Measurements from ENCODE around the gene SPATC1L. TPM values are rescaled to one million over a fixed set of nuclear protein-coding genes. Genes with fewer than 3 reads are reported as not detected.
A peak's percentile ranks its signal among the peaks of the same experiment; 100 is the strongest.

The SPATC1L gene
- total and polyA plus RNA-seq, 2 of the 8 experiments (the other 6 are each of a cell fraction or from before 2014, with no cell fraction given), result 24.9 to 50.0 TPM

DNA sequence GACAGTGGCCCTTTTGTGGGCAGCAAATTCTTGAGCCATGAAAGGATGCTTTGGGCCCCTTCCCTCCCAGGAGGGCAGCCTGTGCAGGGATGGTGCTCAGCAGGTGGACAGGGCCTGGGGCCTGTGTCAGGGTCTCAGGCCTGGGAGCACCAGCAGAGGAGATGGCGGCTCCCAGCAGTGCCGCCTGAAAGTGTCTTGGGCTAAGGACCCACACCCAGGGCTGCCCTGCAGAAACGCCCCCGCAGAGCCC lies 52.7 kb downstream of the SPATC1L start:
- Histone ChIP-seq H3K14ac (ENCODE audit: insufficient read length) (no peak overlapping the region), H3K36me3 (ENCODE audit: control insufficient read depth in 2 of 4, insufficient read depth in 4 of 4, low read length in 3 of 4) (peaks cover 0 to 5% (median 3%) of the 10 kb centered on the region in 4 experiments; a peak in 3 of 8 replicates), H3K4ac (replicated peaks; ENCODE audit: insufficient read length, low read depth, low read length) (no peak overlapping the region), H3K4me3 (ENCODE audit: extremely low read depth in 1 of 4, insufficient read depth in 2 of 4, low read depth in 3 of 4, low read length in 4 of 4) (no peak overlapping the region), H2AFZ (ENCODE audit: low read length) (no peak overlapping the region), H3K79me1 (ENCODE audit: low read depth, low read length) (no peaks in the 10 kb centered on the region), H3K27ac (ENCODE audit: low read depth, low read length) (no peak overlapping the region), H4K5ac (ENCODE audit: insufficient read length, low read depth, low read length) (no peak overlapping the region), H2BK20ac (ENCODE audit: low read length) (no peak overlapping the region), H2BK12ac (ENCODE audit: low read depth, low read length) (no peak overlapping the region), H3K4me2 (ENCODE audit: insufficient read depth in 1 of 2, low read depth in 2 of 2, low read length in 2 of 2) (no peak overlapping the region), H2BK5ac (ENCODE audit: low read depth, low read length) (no peak overlapping the region), H4K20me1 (replicated peaks in 1 of 2; ENCODE audit: control insufficient read depth in 1 of 2, insufficient read depth in 2 of 2, low read length in 2 of 2) (peaks cover 0 to 4% of the 10 kb centered on the region in 2 experiments), H2BK15ac (ENCODE audit: low read length) (no peak overlapping the region), H4K8ac (ENCODE audit: extremely low read depth, insufficient read depth, low read length) (peak overlapping the region; percentile 51; the same call in 1 of the 2 replicates), H3K27me3 (replicated peaks in 1 of 4; ENCODE audit: control insufficient read depth in 3 of 4, extremely low read depth in 1 of 4, insufficient read depth in 3 of 4, low read length in 3 of 4) (no peaks in the 10 kb centered on the region), H3K23me2 (ENCODE audit: low read depth, low read length) (peaks cover 4% of the 10 kb centered on the region; the same call in 1 of the 2 replicates), H3K9ac (replicated peaks in 1 of 4; ENCODE audit: extremely low read depth in 1 of 4, low read depth in 3 of 4, low read length in 3 of 4) (no peak overlapping the region), H3K9me3 (ENCODE audit: insufficient read depth in 2 of 2, low read depth in 1 of 2, low read length in 1 of 2) (no peaks in the 10 kb centered on the region; a peak in 1 of 4 replicates), H3K79me2 (ENCODE audit: control insufficient read depth in 1 of 2, insufficient read depth in 2 of 2, low read length in 2 of 2) (no peaks in the 10 kb centered on the region), H2BK120ac (replicated peaks; ENCODE audit: low read depth, low read length) (no peak overlapping the region), H3K23ac (ENCODE audit: insufficient read length) (no peak overlapping the region), H3K56ac (replicated peaks; ENCODE audit: insufficient read length, low read depth, low read length) (no peak overlapping the region), H3K18ac (ENCODE audit: extremely low read depth, low read length) (no peak overlapping the region), H3K4me1 (replicated peaks in 1 of 4; ENCODE audit: control insufficient read depth in 3 of 4, insufficient read depth in 4 of 4, low read length in 3 of 4) (peaks cover 0 to 12% (median 0%) of the 10 kb centered on the region in 4 experiments; a peak in 2 of 7 replicates), H4K91ac (replicated peaks; ENCODE audit: insufficient read length, low read length) (no peak overlapping the region), H2AK5ac (ENCODE audit: low read depth, low read length) (no peak overlapping the region)
- no peak for FAIRE-seq
- WGBS, 2 experiments (ENCODE audit: extremely low coverage in 1 of 2, insufficient coverage in 1 of 2, insufficient read length in 1 of 2, insufficient replicate concordance in 2 of 2, low coverage in 1 of 2, low lambda C conversion rate in 2 of 2, missing lambda C conversion rate in 1 of 2), result 85% methylated on average over 4 of the region's 4 CpGs; no CpG with 5 or more reads in 1 of the 2 experiments
- POLR2A ChIA-PET (ENCODE audit: partially characterized antibody), result no interaction called here
- no peak for DNase-seq (ENCODE audit: low read depth in 1 of 2, low spot score in 2 of 2)
- CTCF ChIA-PET (ENCODE audit: partially characterized antibody), result interaction anchor here (0.5 kb wide), 1 partner anchor 196 kb away, joined by 3 read pairs; no protein-coding TSS in a partner anchor
- TF ChIP-seq, protein P1, sequence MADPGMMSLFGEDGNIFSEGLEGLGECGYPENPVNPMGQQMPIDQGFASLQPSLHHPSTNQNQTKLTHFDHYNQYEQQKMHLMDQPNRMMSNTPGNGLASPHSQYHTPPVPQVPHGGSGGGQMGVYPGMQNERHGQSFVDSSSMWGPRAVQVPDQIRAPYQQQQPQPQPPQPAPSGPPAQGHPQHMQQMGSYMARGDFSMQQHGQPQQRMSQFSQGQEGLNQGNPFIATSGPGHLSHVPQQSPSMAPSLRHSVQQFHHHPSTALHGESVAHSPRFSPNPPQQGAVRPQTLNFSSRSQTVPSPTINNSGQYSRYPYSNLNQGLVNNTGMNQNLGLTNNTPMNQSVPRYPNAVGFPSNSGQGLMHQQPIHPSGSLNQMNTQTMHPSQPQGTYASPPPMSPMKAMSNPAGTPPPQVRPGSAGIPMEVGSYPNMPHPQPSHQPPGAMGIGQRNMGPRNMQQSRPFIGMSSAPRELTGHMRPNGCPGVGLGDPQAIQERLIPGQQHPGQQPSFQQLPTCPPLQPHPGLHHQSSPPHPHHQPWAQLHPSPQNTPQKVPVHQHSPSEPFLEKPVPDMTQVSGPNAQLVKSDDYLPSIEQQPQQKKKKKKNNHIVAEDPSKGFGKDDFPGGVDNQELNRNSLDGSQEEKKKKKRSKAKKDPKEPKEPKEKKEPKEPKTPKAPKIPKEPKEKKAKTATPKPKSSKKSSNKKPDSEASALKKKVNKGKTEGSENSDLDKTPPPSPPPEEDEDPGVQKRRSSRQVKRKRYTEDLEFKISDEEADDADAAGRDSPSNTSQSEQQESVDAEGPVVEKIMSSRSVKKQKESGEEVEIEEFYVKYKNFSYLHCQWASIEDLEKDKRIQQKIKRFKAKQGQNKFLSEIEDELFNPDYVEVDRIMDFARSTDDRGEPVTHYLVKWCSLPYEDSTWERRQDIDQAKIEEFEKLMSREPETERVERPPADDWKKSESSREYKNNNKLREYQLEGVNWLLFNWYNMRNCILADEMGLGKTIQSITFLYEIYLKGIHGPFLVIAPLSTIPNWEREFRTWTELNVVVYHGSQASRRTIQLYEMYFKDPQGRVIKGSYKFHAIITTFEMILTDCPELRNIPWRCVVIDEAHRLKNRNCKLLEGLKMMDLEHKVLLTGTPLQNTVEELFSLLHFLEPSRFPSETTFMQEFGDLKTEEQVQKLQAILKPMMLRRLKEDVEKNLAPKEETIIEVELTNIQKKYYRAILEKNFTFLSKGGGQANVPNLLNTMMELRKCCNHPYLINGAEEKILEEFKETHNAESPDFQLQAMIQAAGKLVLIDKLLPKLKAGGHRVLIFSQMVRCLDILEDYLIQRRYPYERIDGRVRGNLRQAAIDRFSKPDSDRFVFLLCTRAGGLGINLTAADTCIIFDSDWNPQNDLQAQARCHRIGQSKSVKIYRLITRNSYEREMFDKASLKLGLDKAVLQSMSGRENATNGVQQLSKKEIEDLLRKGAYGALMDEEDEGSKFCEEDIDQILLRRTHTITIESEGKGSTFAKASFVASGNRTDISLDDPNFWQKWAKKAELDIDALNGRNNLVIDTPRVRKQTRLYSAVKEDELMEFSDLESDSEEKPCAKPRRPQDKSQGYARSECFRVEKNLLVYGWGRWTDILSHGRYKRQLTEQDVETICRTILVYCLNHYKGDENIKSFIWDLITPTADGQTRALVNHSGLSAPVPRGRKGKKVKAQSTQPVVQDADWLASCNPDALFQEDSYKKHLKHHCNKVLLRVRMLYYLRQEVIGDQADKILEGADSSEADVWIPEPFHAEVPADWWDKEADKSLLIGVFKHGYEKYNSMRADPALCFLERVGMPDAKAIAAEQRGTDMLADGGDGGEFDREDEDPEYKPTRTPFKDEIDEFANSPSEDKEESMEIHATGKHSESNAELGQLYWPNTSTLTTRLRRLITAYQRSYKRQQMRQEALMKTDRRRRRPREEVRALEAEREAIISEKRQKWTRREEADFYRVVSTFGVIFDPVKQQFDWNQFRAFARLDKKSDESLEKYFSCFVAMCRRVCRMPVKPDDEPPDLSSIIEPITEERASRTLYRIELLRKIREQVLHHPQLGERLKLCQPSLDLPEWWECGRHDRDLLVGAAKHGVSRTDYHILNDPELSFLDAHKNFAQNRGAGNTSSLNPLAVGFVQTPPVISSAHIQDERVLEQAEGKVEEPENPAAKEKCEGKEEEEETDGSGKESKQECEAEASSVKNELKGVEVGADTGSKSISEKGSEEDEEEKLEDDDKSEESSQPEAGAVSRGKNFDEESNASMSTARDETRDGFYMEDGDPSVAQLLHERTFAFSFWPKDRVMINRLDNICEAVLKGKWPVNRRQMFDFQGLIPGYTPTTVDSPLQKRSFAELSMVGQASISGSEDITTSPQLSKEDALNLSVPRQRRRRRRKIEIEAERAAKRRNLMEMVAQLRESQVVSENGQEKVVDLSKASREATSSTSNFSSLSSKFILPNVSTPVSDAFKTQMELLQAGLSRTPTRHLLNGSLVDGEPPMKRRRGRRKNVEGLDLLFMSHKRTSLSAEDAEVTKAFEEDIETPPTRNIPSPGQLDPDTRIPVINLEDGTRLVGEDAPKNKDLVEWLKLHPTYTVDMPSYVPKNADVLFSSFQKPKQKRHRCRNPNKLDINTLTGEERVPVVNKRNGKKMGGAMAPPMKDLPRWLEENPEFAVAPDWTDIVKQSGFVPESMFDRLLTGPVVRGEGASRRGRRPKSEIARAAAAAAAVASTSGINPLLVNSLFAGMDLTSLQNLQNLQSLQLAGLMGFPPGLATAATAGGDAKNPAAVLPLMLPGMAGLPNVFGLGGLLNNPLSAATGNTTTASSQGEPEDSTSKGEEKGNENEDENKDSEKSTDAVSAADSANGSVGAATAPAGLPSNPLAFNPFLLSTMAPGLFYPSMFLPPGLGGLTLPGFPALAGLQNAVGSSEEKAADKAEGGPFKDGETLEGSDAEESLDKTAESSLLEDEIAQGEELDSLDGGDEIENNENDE (IDR thresholded peaks at IDR 0.05; ENCODE audit: insufficient replicate concordance, low read length), result no peak
